Stimulated activated CD4-positive, alpha-beta T cell treated with anti-CD3 and anti-CD28 coated beads, Interleukin-12 subunit alpha, Interleukin-12 subunit beta, amount 100 ng/mL, for 24 hours (primary cell): ENCODE data around the gene PACS2.
A peak's percentile ranks its signal among the peaks of the same experiment; 100 is the strongest.

ENCODE experiments used
- DNase-seq, 2 experiments: peaks; one replicate each; pipeline ENCODE4 v3.0.0-alpha.2; 2020; ENCODE audit warnings: low read depth in 2 of 2

The PACS2 gene

DNA sequence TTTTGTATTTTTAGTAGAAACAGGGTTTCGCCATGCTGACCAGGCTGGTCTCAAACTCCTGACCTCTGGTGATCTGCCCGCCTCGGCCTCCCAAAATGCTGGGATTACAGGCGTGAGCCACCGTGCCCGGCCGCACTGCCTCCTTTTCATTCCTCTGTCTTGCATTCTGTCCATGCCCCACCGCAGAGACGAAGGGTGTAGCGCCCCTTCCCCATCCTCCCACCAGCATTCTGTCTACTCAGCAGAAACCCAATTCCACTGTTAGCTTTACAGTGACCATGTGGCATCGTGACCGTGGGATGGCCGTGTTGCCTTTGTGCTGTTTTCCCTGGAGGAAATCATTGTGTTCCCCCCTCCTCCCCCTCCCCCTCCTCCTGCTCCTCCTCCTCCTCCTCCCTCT is 94.0 kb downstream of the PACS2 start:
- no peak for DNase-seq

DNA sequence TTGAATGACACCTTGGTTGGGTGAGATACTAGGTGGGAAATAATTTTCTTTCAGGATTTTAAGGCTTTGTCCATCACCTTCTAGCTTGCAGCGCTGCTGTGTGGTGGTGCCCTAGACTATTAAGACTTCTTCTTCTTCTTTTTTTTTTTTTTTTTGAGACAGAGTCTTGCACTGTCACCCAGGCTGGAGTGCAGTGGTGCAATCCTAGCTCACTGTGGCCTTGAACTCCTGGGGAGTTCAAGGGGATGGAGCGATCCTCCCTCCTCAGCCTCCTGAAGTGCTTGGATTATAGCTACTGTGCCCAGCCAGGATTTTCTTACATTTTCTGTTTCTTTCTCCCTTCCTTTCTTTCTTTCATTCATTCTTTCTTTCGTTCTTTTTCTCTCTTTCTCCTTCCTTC is 94.8 kb downstream of the PACS2 start:
- no peak for DNase-seq

DNA sequence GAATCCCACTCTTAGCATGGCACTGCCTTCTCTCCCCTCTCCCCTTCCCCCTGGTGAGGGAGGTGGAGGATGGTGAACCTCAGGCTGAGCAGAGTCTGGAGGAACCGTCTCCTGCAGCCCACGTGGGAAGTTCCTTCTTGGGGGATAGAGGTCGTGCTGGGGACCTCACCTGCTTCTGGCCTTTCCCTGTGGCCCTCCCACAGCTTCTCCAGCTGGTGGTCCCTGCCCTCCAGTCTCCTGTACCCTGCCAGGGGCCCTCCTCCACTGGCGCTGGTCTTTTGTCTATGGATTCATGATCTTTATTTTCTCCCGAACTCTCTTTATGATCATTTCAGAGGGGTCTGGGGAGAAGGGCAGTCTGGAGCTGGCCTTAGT is 96.1 kb downstream of the PACS2 start:
- no peak for DNase-seq

DNA sequence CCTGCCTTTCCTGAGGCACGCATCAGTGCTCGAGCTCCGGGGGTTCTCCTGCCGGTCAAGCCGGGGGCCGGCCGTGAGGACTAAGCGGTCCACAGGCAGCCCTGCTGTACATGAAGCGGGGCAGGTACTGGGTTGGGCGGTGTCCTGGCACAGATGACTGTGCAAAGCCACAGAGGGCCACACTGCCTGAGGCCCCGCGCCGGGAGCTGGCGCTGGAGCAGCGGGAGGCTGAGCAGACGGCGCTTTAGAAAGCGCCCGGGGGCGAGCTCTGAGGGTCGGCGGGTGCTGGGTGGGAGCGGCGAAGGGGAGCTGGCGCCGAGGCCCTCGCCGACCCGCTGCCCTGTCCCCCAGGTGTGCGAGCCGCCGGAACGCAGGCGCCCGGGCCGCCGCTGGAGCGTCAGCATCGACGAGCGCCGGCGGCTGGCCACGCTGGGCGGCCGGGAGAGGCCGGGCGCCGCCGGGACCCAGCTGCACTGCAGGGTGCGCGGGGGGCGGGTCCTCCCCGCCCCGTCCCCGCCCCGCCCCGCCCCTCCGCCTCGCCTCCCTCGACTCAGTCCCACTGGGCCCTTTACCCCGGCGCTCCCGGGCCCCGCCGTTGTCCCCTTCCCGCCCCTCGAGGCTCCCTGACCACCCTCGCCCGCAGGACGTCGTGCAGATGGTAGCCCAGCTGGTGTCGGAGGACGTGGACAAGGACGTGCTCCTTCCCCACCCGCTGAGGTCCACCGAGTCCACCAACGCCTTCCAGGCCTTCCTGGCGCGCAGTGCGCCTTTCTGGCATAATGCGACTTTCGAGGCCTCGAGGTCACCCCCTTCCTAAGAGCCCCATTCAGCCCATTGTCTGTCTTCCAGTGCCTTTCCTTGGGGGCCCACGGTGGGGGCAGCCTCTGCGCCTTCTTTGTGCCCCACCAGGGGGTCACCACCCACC is 96.7 kb downstream of the PACS2 start:
- DNase-seq: no peak

DNA sequence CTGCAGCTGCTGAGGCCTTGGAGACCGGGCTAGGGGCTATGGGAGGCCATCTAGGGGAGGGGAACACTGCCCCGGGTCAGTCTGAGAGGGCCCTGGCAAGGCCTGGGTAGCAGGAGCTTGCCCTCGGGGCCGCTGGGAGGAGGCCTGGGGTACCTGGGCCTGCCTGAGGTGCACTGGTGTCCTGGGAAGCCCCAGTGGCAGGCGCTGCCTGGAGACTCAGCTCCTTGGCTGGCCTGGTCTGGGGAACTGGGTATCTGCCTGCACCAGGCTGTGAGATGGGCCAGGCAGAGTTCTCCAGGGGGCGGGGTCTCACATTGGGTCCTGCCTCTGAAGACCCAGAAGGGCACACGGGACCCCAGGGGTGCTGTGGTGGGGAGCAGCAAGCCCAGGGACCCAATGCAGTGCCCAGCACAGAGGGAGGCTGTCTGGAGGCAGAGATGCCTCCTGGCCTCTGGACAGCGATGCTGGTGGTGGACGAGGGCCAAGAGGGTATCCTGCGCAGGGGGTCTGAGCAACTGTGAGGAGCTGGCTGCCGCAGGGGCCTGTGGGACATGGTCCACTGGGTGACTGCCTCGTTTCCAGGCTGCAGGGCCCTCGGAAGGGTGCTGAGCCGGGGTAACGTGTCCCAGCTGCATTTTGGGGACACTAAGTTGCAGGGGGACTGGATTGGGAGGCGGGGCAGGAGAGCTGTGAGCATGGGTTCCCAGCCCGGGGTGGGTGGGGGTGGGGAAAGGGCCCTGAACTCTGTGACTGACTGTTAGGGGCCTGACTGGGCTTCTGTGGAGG is 97.6 kb downstream of the PACS2 start:
- DNase-seq: no peak

DNA sequence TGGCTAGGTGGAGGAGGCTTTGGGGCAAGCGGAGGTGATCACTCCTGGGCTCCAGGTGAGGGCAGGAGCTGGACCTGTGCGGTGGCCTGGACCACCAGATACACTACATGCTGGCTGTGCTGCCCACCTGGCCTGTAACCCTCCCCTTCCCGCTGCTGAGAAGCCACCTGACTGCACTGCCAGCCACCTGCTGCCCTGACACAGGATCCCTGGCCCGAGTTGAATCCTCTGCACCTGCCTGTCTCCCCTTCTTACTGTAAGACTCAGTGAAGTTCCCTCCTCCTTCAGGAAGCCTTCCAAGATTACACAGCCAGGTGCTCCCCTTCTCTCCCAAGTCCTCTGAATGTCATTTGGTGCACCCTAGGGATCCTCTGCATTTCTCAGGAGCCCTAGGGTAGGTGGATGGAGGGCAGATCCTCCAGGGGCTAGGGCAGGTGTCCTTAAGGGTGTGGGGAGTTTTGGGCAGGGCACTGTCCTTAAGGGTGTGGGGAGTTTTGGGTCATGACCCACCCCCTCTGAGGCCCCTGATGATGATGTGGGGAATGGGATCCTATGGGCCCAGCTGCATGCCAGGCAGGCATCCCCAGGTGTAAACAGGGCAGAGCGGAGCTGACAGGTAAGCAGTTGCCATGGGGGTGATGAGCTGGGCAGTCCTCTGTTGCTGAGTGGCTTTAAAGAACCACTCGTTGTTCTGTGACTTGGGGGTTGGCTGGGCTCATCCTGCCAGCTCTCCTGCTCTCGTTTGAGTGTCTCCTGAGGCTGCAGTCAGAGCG is 98.4 kb downstream of the PACS2 start:
- no peak for DNase-seq

DNA sequence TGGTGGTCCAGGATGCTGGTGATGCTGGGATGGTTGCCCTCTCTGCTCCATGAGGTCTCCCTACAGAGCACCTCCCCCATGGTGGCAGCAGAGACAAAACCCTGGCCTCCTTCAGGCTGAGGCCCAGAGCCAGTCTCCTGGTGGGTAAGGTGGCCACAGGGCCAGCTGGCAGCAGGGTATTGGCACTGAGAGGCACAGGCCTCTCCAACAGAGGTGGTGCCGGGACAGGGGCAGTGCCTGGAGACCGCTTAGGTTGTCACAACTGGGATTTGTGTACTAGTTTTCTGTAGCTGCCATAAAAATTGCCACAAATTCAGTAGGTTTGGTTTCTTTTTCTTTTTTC is 99.0 kb downstream of the PACS2 start:
- no peak for DNase-seq

DNA sequence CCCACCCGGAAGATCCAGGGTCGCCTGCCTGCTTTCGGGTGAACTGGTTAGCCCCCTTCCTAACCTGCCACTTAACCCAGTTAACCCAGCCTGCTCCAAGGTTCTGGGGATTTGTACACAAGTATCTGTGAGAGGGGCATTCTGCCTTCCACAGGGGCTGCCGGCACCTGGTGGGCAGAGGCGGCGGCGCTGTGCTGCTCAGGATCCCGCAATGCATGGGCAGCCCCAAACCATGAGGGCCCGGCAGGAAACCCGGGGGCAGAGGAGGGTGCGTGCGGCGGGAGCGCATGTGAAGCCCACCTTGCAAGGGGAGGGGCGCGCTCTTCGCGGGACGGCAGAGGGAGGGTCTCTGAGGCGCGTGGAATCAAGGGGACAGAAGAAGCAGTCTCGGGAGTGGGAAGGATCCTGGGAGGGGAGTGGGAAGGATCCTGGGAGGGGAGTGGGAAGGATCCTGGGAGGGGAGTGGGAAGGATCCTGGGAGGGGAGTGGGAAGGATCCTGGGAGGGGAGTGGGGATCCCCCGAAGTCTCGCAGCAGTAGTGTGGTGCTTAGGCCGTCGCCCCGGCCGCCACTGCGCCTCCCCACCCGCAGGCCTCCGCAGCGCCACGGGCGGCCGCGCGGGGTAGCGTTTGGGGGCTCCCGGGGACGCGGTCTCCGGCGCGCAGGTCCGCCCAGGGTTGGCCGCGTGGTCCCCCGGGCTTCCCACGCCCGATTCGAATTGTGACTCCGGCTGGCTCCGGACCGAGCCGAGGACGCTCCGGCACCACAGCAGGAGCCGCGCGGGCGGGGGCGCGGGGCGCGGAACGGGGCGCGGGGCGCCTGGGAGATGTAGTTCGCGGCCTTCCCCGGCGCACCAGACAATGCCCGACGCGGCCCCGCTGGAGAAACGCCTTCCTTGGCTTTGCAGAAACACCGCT is 100.2 kb downstream of the PACS2 start:
- DNase-seq: peak; percentile 54 to 58

DNA sequence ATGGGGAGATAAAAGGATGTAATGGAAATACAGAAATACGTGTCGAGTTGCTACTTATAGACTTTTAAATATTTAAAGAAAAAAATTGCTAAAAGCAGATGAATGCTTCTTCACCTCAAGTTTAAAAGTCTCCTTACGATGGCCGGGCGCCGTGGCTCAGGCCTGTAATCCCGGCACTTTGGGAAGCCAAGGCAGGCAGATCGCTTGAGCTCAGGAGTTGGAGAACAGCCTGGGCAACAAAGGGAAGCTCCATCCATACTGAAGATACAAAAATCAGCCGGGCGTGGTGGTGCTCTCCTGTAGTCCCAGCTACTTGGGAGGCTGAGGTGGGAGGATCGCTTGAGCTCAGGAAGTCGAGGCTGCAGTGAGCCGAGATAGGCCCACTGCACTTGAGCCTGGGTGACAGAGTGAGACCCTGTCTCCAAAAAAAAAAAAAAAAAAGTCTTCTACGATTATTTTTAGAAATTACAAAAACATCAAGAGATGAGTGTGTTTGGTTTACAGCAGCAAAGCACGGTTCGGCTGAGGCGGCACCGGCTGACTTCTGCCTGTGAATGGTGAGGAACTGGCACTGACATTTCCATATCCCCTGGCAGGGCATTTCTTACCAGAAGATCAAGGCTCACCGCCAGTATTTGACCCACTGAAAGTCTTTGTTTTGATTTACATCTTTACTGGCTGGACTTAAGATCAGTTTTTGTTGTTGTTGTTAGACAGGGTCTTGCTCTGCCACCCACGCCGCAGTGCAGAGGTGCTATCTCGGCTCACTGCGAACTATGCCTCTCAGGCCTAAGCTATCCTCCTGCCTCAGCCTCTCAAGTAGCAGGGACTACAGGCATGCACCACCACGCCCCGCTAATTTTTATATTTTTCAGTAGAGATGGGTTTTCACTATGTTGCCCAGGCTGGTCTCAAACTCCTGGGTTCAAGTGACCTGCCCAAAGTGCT is 101.2 kb downstream of the PACS2 start:
- no peak for DNase-seq

DNA sequence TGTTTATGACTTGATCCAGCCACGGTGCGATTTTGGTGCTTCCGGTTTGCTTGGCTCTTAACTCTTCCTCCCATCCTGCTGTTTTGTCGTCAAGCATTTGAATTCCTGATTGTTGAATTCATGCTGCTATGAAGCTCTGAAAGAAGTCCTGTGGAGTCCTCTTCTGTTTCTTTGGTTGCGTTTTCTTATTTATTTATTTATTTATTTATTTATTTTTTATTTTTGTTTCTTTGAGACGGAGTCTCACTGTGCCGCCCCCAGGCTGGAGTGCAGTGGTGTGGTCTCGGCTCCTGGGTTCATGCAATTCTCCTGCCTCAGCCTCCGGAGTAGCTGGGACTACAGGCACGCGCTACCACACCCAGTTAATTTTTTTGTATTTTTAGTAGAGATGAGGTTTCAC is 102.1 kb downstream of the PACS2 start:
- no peak for DNase-seq

DNA sequence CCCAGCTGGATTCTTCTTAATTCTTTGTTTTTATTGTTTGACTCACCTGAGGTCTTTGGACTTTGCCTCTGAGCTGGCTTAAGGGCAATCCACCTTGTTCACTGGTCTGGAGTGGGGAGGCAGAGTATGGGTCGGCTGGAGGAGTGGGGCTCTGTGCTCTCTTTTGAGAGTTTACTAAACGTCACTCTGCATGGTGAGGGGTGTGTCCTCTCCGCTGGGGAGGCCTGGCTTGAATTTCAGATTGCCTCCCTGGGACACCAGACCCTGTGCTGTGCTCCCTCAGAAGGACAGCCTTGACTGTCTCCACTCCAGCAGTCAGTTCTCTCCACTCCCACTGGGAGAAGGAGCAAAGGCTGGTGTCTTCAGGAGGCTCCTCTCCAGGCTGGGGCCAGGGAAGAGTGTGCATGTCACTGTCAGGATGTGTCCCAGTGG is 103.2 kb downstream of the PACS2 start:
- no peak for DNase-seq

DNA sequence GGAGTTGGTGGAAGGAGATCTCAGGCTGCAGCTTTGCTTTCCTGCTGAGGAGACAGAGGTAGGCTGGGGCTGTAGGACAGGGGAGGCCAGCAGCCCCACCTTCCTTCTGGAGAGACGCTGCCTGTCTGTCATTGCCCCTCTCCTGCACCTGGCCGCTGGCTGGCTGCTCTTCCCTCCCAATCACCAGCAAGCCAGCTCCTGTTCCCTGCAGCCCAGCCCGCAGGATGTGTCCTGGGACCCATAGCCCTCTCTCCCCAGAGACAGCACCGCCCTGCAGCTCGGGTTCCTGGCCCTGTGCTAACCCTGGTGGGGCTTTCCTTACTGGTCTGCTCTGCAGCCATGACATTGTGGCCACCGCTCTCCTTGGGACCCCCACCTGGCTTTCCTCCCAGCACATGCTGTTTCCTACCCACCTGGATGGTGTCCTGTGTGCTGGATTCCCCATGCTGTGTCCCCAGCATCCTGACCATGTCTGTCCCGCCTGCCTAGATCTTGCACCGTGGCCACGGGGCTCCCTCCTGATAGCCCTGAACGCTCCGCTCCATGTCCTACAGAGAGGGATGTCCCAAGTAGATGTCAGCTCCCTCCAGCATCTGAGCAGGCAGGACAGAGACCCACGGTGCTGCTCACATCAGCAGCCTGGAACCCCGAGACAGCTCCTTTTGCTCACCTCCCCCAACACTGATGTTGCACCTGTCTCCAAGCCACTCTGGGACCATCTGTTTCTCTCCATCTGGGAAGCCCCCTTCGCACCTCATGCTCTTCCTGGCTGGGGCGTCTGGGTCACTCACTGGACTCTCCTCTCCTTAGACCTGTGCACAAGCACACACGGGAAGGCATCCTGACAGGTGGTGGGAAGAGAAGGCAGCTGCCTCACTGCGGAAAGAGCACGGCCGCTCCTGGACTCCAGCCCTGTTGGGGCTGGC is 104.0 kb downstream of the PACS2 start:
- DNase-seq: no peak

DNA sequence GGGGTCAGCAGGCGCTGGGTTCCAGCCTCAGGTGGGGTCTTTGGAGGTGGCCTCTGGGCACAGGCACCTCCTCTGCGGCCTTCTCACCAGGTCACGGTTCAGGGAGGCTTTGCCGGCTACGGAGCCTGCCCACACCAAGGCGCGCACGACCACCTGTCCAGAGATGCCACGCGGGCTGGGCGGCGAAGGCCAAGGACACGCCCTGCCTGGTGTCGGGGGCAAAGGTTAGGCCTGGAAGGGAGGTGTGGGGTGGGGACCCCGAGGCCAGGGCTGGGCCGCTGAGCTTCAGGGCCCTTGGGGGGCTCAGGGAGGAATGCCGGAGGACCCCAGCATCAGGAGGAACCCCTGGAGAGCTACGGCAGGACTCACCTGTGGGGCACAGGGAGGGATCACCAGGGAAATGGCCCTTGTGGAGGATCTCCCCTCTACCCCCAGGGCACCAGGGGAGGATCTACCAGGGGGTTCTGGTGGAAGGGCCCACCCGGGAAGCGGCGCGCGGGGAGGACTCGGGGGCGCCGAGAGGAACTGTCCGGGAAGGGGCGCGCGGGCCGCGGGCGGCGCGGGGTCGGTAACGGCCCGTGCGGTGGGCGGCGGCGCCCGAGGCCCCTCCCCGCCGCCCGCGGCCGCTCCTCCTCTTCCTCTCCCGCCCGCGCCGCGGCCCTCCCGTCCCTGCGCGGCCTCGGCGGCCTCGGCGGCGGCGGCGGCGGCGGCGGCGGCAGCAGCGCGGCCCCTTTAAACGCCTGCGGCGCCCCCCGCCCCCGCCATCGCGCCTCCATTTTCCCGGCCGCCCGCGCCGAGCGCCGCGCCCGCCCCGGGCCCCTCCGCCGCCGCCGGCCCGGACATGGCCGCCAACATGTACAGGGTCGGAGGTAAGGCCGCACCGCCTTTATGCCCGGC is 104.9 kb downstream of the PACS2 start, which contains the start of gene MTA1:
Gene MTA1 (plus strand): TSS at position 633 of the 897 bp plus-strand sequence. CDS start 209 bp downstream, at position 842.
- peak in 1 of 2 experiments; percentile 32 for DNase-seq

DNA sequence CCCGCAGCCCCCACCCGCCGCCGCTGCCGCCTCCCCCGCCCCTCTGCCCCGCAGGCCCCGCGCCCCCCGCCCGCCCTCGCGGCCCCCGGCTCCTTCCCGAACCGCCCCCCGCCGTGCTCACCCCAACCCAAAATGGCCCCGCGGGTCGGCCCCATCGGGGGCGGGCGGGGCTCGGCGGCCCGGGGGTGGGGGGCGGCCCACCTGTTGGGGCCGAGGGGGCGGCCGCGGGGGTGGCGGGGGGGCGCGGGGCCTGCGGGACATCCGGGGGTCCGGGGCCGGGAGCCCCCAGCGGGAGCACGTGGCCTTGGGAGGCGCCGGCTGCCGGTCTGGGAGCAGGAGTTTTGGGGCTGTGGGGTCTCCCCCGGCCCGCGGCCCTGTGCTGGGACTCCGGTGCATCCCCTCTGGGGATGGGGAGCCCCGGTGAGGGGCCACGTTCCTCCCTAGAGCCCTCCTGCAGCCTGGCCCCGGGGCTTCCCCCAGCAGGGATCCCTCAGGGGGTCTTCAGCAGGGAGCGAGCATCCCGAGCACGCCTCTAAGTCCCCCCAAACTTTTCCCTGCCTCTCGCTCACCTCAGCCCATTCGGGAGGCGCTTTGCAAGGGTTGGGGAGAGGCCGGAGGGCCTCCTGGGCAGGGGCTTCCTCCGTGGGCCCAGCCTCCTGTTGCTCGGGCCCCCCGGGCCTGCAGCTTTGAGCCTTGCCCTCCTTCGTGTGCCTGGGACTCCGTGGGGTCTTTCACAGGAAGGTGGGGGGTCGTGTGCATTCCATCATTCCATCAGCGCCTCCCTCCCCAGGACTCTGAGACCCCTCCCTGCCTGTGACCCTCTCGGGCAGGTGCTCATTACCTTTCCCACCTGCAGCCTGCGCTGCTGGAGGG is 105.8 kb downstream of the PACS2 start:
- no peak for DNase-seq

DNA sequence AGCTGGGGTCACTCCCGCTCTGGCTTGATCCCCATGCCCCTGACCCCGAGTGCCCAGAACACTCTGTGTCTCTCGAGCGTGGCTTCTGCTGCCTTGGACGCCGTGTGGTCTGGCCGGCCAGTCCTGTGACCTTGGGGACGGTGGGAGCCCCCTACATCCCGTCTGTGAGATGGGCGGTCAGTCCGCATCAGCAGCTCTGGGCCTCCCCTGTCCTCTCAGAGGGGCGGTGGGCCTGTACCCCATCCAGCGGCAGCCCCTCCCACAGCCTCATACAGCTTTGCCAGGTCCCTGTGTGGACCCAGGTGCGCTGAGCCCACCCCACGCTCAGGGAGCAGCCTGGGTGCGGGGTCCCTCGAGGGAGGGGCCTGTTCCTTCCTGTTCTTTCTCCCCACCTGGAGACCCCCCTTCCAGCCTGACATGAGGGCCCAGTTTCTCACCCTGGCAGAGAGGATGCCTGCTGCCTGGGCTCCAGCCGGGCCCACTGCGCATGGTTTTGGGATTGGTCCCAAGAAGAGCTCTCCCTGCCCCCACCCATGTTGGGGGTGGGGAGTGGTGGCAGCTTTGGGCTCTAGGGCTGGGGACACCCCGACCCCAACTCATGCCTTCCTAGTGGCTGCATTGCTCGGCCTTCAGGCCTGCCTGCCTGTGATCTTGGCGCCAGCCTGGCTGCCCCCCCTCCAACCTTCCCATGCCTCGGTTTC is 106.6 kb downstream of the PACS2 start:
- DNase-seq: no peak
